ENCODE data around the gene CD81.
A peak's percentile ranks its signal among the peaks of the same experiment; 100 is the strongest.

The CD81 gene

DNA sequence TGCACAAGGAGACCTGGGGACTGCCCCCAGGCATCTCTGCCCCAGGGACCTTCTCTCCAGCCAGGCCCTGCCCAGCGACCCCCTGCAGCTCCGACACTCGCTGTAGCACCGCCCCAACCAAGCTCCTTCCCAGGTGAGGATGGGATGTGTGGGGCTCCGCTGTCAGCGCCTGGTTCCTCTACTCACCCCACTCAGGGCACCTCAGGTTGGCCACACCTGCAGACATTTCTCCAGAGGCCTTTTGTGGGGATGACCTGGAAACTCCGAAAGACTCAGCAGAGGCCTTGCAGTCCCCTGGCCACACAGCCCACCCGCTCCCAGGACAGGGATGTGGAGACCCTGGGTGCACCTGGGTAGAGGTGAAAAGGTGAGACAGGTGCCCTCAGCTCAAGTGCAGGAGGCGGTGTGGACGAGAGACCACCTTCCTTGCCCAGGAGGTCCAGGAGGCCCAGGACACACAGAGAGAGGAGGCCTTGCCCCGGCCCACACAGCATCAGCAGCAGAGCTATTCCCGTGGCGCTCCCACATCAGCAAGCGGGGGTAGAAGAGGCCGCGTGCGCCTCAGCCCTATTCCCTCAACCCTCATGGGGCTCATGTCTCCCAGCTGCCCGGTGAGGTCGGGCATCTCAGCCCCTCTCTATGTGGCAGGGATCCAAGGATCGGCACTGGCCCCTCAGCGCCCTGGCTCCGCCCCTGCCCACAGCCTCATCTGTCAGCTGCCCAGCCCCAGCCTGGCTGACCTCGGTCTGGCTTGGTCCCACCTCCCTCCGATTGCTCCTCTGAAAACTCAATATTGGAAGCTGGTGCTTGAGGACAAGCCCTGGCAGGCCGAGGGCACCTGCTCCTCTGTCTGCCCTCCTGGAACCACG lies 46.3 kb downstream of the CD81 start:
- no peak for DNase-seq (ENCODE audit: low read depth)
- no peak overlapping the region for H3K4me3 ChIP-seq (ENCODE audit: low read depth, low read length)

GRCh38 chr11:2424811-2425495 lies 47.8 kb downstream of the CD81 start:
- DNase-seq (ENCODE audit: low read depth) = peak; percentile 49
- H3K4me3 ChIP-seq (ENCODE audit: low read depth, low read length) = no peak overlapping the region
- TF ChIP-seq POLR2A (IDR thresholded peaks at IDR 0.05; ENCODE audit: extremely low read depth, insufficient read length) (no peak), MYC (IDR thresholded peaks at IDR 0.05; ENCODE audit: low read depth, low read length) (peak; percentile 5; the same call in 1 of the 2 replicates), CTCF (IDR thresholded peaks at IDR 0.05; ENCODE audit: low read depth, low read length) (no peak)
- TF ChIP-seq, protein P1, sequence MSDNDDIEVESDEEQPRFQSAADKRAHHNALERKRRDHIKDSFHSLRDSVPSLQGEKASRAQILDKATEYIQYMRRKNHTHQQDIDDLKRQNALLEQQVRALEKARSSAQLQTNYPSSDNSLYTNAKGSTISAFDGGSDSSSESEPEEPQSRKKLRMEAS (IDR thresholded peaks at IDR 0.05; ENCODE audit: low read depth, low read length) = peak; percentile 61

More for the DNA sequence above, 46.3 kb downstream of the CD81 start:
- no peak for TF ChIP-seq CTCF (IDR thresholded peaks at IDR 0.05; ENCODE audit: low read depth, low read length)
- TF ChIP-seq POLR2A (IDR thresholded peaks at IDR 0.05; ENCODE audit: extremely low read depth, insufficient read length) = no peak
- TF ChIP-seq, protein P1 (IDR thresholded peaks at IDR 0.05; ENCODE audit: low read depth, low read length) = no peak
- no peak for TF ChIP-seq MYC (IDR thresholded peaks at IDR 0.05; ENCODE audit: low read depth, low read length)

DNA sequence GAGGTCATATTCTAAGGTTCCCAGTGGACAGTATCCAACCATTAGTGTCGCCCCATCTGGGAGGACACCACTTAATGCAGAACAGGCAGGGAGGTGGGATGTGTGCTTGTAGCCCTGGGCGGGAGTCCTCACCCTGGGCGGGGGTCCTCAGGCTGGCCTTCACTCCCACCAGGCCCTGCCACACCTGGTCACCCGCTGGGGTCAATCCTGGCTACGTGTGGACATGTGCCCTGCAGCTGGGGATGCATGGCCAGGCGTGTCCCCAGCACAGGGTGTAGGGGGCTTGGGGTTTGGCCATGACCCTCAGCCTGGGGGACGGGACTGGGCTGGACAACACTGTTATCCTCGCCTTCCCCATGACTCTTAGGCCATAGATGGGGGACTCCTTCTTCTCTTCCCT lies 48.4 kb downstream of the CD81 start:
- no peak for DNase-seq (ENCODE audit: low read depth)
- TF ChIP-seq POLR2A (IDR thresholded peaks at IDR 0.05; ENCODE audit: extremely low read depth, insufficient read length) (no peak), CTCF (IDR thresholded peaks at IDR 0.05; ENCODE audit: low read depth, low read length) (no peak), MYC (IDR thresholded peaks at IDR 0.05; ENCODE audit: low read depth, low read length) (no peak)
- TF ChIP-seq, protein P1 (IDR thresholded peaks at IDR 0.05; ENCODE audit: low read depth, low read length) = no peak
- no peak overlapping the region for H3K4me3 ChIP-seq (ENCODE audit: low read depth, low read length)

- DNase-seq (ENCODE audit: low read depth) = no peak
- TF ChIP-seq, protein P1 (IDR thresholded peaks at IDR 0.05; ENCODE audit: low read depth, low read length) = no peak
- no peak for TF ChIP-seq CTCF (IDR thresholded peaks at IDR 0.05; ENCODE audit: low read depth, low read length)
- H3K4me3 ChIP-seq (ENCODE audit: low read depth, low read length) = no peak overlapping the region
Observed at GRCh38 chr11:2426221-2426620, 49.1 kb downstream of the CD81 start.

DNA sequence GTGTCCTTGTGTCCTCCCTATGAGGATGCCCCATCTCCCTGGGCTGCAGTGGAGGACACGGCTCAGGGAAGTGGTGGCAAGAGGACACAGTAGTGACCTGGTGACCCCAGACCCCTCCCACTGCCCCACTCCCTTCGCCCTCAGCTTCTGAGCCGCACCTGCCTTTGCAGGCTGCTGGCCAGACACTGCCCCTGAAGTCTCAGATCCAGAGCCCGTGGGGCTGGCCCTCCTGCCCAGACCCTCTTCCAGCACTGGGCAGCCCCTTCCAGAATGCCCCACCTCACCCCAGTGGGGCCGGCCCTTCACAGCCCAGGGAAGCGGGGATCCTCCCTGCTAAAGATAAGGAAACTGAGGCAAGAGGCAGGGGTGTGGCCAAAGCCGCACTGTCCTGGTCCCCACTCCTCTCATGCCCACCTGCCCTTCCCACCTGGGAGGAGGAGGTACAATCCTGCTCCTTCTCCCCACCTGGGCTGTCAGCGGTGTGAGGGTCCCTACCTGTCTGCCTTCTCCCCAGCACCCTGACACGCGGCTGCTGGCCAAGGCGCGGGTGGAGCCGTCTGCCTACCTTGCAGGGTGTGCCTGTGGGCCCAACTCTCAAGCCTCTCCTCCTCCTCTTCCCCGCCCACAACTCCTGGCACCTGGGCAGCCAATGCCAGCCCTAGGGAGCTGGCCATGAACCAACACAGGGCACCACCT lies 49.9 kb downstream of the CD81 start:
- DNase-seq (ENCODE audit: low read depth) = no peak
- TF ChIP-seq, protein P1 (IDR thresholded peaks at IDR 0.05; ENCODE audit: low read depth, low read length) = no peak
- no peak for TF ChIP-seq CTCF (IDR thresholded peaks at IDR 0.05; ENCODE audit: low read depth, low read length)
- no peak for TF ChIP-seq POLR2A (IDR thresholded peaks at IDR 0.05; ENCODE audit: extremely low read depth, insufficient read length)
- no peak for TF ChIP-seq MYC (IDR thresholded peaks at IDR 0.05; ENCODE audit: low read depth, low read length)
- no peak overlapping the region for H3K4me3 ChIP-seq (ENCODE audit: low read depth, low read length)
